GM23338 (cell line): Measurements from ENCODE around the gene MPHOSPH6.

Source experiments
- CREB1 ChIP-seq: fragments of 250-450 bp; sonication (Bioruptor Pico); IDR thresholded peaks from 2 replicates; pipeline ENCODE4 v1.5.0; 2020; ENCODE audit warnings: low read depth, mild to moderate bottlenecking, moderate library complexity
- CTCF ChIP-seq, 2 experiments: fragments of 200-600 bp in 1 of 2; sonication (generic) in 1 of 2; conservative IDR thresholded peaks; 2 replicates each; pipeline versions ENCODE4 v1.5.1 to v1.6.1; 2016 to 2017; ENCODE audit warnings: antibody characterized with exemption in 2 of 2, low read depth in 2 of 2, mild to moderate bottlenecking in 2 of 2, moderate library complexity in 1 of 2
- ETS1 ChIP-seq: IDR thresholded peaks from 2 replicates; pipeline ENCODE4 v1.6.1; 2016; ENCODE audit warnings: antibody characterized with exemption
- EZH2 ChIP-seq: fragments of 200-600 bp; sonication (generic); IDR thresholded peaks from one replicate; pipeline ENCODE4 v1.8.0; 2017; ENCODE audit warnings: antibody characterized with exemption, mild to moderate bottlenecking, low read depth; ENCODE audit not compliant: unreplicated experiment
- EZH2phosphoT487 ChIP-seq: fragments of 200-600 bp; sonication (generic); IDR thresholded peaks from one replicate; pipeline ENCODE4 v1.8.1; 2018; ENCODE audit warnings: antibody characterized with exemption; ENCODE audit not compliant: unreplicated experiment
- POLR2AphosphoS5 ChIP-seq: IDR thresholded peaks from 2 replicates; pipeline ENCODE4 v1.6.1; 2016; ENCODE audit warnings: antibody characterized with exemption, low read depth
- REST ChIP-seq: IDR thresholded peaks from one replicate; pipeline ENCODE4 v1.6.1; 2018; ENCODE audit warnings: antibody characterized with exemption; ENCODE audit not compliant: unreplicated experiment
- ZNF114 ChIP-seq: fragments of 250-450 bp; sonication (Bioruptor Pico); IDR thresholded peaks from 2 replicates; pipeline ENCODE4 v1.5.0; 2020; ENCODE audit warnings: mild to moderate bottlenecking, moderate library complexity
- ZNF331 ChIP-seq: fragments of 250-450 bp; sonication (Bioruptor Pico); IDR thresholded peaks from 2 replicates; pipeline ENCODE4 v1.5.0; 2020; ENCODE audit warnings: low read depth, mild to moderate bottlenecking, moderate library complexity

GRCh38 chr16:82185012-82185411 is 15.0 kb upstream of the MPHOSPH6 start:
- TF ChIP-seq CTCF (conservative IDR thresholded peaks at IDR 0.05; ENCODE audit: low read depth in 2 of 2), result no peak
- TF ChIP-seq EZH2, result no peak
- no peak for TF ChIP-seq CREB1 (CRISPR knock-in tag)
- no peak for TF ChIP-seq POLR2AphosphoS5
- TF ChIP-seq ZNF331, result no peak
- no peak for TF ChIP-seq ZNF114
- TF ChIP-seq REST, result no peak
- TF ChIP-seq ETS1, result no peak
- TF ChIP-seq EZH2phosphoT487, result no peak
